Middle frontal gyrus (tissue), 1 donor: ENCODE measurements around the gene SOWAHD.
"Not testable (repeated sequence)": the region's sequence is repeated elsewhere in the genome, so short reads cannot be mapped to it uniquely, and the experiment has no call there.

Experiments used
- DNase-seq: peaks from one replicate; pipeline ENCODE4 v3.0.0-alpha.2; 2015; ENCODE audit warnings: low spot score; ENCODE audit errors: extremely low spot score

The SOWAHD gene, protein sequence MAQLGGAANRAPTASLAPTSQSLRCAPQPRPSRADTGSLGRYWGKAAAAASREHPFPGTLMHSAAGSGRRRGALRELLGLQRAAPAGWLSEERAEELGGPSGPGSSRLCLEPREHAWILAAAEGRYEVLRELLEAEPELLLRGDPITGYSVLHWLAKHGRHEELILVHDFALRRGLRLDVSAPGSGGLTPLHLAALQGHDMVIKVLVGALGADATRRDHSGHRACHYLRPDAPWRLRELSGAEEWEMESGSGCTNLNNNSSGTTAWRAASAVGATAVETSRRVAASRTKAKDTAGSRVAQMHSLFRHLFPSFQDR

DNA sequence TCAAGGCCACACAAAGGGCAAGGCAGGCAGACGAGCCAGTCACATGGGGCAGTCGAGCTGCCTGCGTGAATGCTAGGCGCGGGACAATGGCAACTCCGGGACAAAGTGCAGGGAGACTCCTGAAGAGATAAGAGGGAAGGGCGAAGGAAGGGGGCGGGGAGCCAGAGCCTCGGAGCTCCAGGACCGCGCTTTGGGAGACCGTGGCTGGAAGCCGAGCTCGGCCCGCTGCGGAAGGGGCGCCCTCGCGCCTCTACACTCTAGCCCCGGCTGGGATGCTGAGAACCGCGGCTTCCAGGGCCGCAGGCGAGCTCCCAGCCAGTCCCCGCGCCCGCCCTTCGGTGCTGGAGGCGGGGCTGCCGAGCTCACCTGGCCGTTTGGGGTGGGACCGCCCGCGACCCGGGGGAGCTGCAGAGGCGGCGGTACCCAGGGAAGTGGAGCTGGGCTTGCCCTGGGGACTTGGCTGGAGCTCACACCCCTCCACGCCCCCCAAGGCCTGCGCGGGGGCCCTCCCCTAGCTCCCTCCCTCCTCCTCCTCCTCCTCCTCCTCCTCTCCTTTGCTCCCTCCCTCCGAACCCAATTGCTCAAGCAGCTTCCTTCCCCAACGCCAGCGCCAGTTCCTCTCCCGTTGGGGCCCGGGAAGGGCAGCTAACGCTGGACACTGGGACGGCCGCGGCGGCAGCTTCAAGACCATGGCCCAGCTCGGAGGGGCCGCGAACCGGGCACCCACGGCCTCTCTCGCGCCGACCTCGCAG, at the start of gene SOWAHD:
TSS of gene SOWAHD (plus strand) at position 610 of the 752 bp plus-strand sequence. CDS start at position 690, 80 bp downstream.
- DNase-seq: no peak

DNA sequence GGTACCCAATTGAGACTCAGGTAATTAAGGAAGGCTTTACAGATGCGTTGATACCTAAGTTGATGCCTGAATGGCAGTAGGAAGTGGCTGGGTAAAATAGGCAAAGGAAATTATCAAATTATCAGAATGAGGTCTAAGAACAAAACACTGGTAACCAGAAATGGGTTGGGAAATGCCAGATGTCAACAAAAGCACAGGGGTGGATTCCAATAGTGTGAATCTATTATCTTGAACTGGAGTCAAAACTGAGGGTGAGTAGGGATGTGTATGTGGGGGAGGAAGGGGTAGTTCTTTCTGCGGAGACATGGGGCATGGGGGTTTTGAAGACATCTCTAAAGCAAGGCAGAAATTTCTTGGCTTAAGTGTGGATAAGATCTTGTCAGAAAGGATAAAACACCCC, 49.5 kb upstream of the SOWAHD start:
- DNase-seq: no peak

GRCh38 chrX:119709630-119710029, 48.8 kb upstream of the SOWAHD start:
- DNase-seq: no peak

DNA sequence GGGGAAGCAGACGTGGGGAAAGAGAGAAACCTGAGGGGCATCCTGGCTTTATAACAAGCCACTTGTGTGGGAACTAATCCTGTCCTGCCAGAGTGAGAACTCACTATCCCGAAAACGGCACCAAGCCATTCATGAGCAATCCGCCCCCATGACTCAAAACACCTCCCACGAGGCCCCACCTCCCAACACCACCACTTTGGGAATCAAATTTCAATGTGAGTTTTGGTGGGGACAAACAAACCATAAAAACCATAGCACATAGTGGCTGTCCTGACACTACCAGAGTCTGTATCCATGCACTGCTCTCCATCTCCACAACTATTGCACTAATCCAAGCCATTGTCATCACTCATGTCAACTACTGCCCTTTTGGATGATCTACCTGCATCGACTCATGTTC, 36.9 kb upstream of the SOWAHD start:
- no peak for DNase-seq

- DNase-seq: no peak
Observed at GRCh38 chrX:119721926-119722325, 36.5 kb upstream of the SOWAHD start.

- DNase-seq: no peak
Observed at GRCh38 chrX:119726900-119727555, 31.4 kb upstream of the SOWAHD start.

GRCh38 chrX:119728487-119728886, 29.9 kb upstream of the SOWAHD start:
- no peak for DNase-seq

GRCh38 chrX:119729408-119730201, 28.8 kb upstream of the SOWAHD start:
- DNase-seq: peak; percentile 8

DNA sequence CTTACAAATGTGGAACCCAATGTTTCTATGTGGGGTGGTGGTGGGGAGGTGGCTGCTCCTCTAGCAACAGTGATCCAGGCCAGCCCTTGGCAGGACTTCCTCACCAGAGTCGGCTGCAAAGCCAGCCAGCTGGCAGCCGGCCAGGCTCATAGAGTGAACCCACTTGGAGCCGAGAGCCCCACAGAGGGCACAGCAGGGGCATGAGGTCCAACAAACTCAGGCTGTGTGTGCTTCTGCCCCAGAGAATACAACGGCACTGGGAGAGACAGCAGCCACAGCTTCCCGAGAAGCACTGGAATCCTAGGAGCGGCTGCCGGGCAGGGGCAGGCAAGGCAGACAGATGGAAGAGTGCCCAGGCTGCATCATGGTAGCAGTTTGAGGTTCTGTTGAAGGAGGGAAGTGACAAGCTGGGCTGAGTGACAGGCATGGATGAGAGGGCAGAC, 23.5 kb upstream of the SOWAHD start:
- no peak for DNase-seq

- DNase-seq: no peak
Observed at GRCh38 chrX:119735467-119735866, 22.9 kb upstream of the SOWAHD start.

- no peak for DNase-seq
Observed at GRCh38 chrX:119736206-119736764, 22.1 kb upstream of the SOWAHD start.

GRCh38 chrX:119738742-119739141, 19.6 kb upstream of the SOWAHD start:
- DNase-seq: no peak

GRCh38 chrX:119745283-119745848, 13.0 kb upstream of the SOWAHD start:
- DNase-seq: no peak

DNA sequence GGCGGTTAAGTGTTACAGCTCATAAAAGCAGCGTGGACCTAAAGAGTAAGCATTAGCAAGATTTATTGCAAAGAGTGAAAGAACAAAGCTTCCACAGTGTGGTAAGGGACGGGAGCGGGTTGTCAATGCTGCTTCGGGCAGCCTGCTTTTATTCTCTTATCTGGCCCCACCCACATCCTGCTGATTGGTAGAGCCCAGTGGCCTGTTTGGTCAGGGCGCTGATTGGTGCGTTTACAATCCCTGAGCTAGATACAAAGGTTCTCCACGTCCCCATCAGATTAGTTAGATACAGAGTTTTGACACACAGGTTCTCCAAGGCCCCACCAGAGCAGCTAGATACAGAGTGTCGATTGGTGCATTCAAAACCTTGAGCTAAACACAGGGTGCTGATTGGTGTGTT, 8.3 kb upstream of the SOWAHD start:
- DNase-seq: not testable (repeated sequence)

- not testable (repeated sequence) for DNase-seq
Observed at GRCh38 chrX:119750751-119751150, 7.6 kb upstream of the SOWAHD start.

GRCh38 chrX:119753001-119753400, 5.4 kb upstream of the SOWAHD start:
- no peak for DNase-seq

GRCh38 chrX:119753639-119754257, 4.6 kb upstream of the SOWAHD start:
- no peak for DNase-seq

DNA sequence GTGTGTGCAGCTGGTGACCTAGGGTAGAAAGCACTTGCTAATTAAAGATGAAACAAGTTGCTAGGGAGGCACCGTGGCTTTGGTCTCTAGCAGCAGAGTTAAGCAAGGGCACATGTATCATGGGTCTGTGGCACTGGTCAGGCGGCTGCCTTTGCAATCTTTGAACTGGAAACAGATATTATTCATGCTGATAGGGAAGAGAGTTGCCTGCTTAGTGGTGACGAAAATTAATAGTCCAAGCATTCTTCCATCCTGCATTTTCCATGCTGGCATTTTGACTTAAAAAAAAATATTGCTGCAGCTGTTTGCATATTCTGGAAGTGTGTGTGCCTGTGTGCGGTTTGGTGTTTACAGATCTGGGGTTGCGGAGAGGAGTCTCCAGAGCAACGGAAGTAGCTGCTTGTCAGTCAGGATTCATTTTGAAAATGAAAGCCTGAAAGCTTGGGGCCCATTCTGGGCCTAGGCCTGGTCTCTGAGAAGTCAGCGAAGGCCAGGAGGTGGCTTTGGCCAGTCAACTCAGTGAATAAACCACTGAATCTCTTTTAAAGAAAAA, 2.3 kb upstream of the SOWAHD start:
- DNase-seq: no peak

DNA sequence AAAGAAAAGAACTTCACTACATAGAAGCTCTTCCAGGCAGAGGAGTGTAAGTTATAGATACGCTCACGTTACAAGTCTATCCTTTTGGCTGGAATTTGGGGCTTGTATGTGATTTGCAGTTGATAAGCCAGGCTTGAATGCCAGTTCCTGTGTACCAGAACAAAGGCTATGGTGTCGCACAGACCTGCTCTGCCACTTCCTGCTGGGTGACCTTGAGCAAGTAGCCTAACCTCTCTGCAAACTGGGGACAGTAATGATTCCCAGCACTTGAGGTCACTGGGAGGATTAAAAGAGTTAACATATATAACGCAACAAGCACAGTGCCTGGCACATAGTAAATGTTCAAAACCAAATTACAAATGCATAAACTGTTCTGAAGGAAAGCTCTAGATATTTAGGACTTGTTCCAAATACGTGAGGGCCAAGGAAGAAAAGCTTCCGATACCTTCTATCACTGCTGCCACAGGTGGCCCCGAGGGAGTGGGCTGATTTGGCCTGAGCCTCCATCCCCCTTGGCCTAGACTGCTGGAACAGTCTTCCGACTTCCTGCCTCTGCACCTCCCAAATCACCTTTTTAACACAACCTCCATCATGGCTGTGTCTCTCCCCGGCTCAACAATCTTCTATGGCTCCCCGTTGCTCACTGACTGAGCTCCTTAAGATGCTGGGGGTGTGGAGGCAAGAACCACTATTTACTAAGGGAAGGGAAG, 1.3 kb upstream of the SOWAHD start:
- DNase-seq: no peak
